Upper lobe of left lung (tissue), 4 donors: ENCODE results near the gene SIGLEC7.

Source experiments
- CTCF ChIP-seq, 6 experiments: fragments of 450-650 bp in 4 of 6; fragments of 200-600 bp in 2 of 6; sonication (generic) in 2 of 6; IDR thresholded peaks; one replicate each; pipeline ENCODE4 v1.5.1; 2016 to 2019; ENCODE audit warnings: antibody characterized with exemption in 6 of 6
- EP300 ChIP-seq, 4 donors: sonication (generic); formaldehyde crosslinking; IDR thresholded peaks; one replicate each; pipeline ENCODE4 v1.5.1; 2017; ENCODE audit warnings: antibody characterized with exemption in 4 of 4, control low read depth in 2 of 4
- POLR2A ChIP-seq, 4 donors: fragments of 450-650 bp; IDR thresholded peaks; one replicate each; pipeline ENCODE4 v1.5.1; 2016 to 2017; ENCODE audit warnings: antibody characterized with exemption in 4 of 4, mild to moderate bottlenecking in 2 of 4
- POLR2AphosphoS5 ChIP-seq, 2 donors: sonication (generic); formaldehyde crosslinking; IDR thresholded peaks; one replicate each; pipeline ENCODE4 v1.5.1; 2017; ENCODE audit warnings: antibody characterized with exemption in 2 of 2

GRCh38 chr19:51161867-51162496 lies 19.9 kb downstream of the SIGLEC7 start:
- TF ChIP-seq CTCF (IDR thresholded peaks at IDR 0.05) (no peak), POLR2AphosphoS5 (IDR thresholded peaks at IDR 0.05) (no peak), POLR2A (IDR thresholded peaks at IDR 0.05) (no peak), EP300 (IDR thresholded peaks at IDR 0.05) (no peak)
